WERI-Rb-1 (cell line): Measurements from ENCODE around the gene SIAH3.

ENCODE experiments used
- DNase-seq: peaks from one replicate; pipeline ENCODE4 v3.0.0-alpha.2; 2020
- H3K27ac ChIP-seq: fragments of 250-450 bp; sonication (Bioruptor Pico); 2 replicates; pipeline ENCODE4 v1.5.1; 2020; ENCODE audit warnings: mild to moderate bottlenecking, moderate library complexity
- H3K27me3 ChIP-seq: fragments of 250-450 bp; sonication (Bioruptor Pico); 2 replicates; pipeline ENCODE4 v1.5.1; 2021; ENCODE audit warnings: mild to moderate bottlenecking, low read depth, moderate library complexity; ENCODE audit not compliant: insufficient read depth, severe bottlenecking
- H3K36me3 ChIP-seq: fragments of 250-450 bp; sonication (Bioruptor Pico); 2 replicates; pipeline ENCODE4 v1.5.1; 2020; ENCODE audit warnings: mild to moderate bottlenecking, moderate library complexity
- H3K4me3 ChIP-seq: 2 replicates; pipeline ENCODE4 v1.5.1; 2011; ENCODE audit warnings: low read depth, mild to moderate bottlenecking, control low read depth, low read length
- H3K9me3 ChIP-seq: fragments of 250-450 bp; sonication (Bioruptor Pico); 2 replicates; pipeline ENCODE4 v1.5.1; 2021; ENCODE audit warnings: mild to moderate bottlenecking, moderate library complexity; ENCODE audit not compliant: severe bottlenecking
- CTCF ChIP-seq: IDR thresholded peaks from 2 replicates; pipeline ENCODE4 v1.5.1; 2011; ENCODE audit warnings: low read depth, mild to moderate bottlenecking, control low read depth, inconsistent platforms, low read length

The SIAH3 gene

GRCh38 chr13:45838171-45838745, 13.3 kb downstream of the SIAH3 start:
- DNase-seq, result no peak

GRCh38 chr13:45837111-45837510, 14.4 kb downstream of the SIAH3 start:
- Histone ChIP-seq H3K27ac (no peak overlapping the region), H3K27me3 (no peaks in the 10 kb centered on the region), H3K9me3 (no peaks in the 10 kb centered on the region), H3K4me3 (no peak overlapping the region), H3K36me3 (no peaks in the 10 kb centered on the region)
- TF ChIP-seq CTCF, result no peak
- DNase-seq, result no peak

More at GRCh38 chr13:45838171-45838745, 13.3 kb downstream of the SIAH3 start:
- Histone ChIP-seq H3K36me3 (no peaks in the 10 kb centered on the region), H3K9me3 (no peaks in the 10 kb centered on the region), H3K27ac (no peak overlapping the region), H3K27me3 (no peaks in the 10 kb centered on the region), H3K4me3 (no peak overlapping the region)
- no peak for TF ChIP-seq CTCF

GRCh38 chr13:45834411-45834994, 17.1 kb downstream of the SIAH3 start:
- H3K27ac ChIP-seq, result no peak overlapping the region
- no peak overlapping the region for H3K4me3 ChIP-seq
- no peaks in the 10 kb centered on the region for H3K27me3 ChIP-seq
- no peaks in the 10 kb centered on the region for H3K36me3 ChIP-seq
- DNase-seq, result no peak
- H3K9me3 ChIP-seq, result no peaks in the 10 kb centered on the region
- no peak for TF ChIP-seq CTCF

- no peak for TF ChIP-seq CTCF
- H3K27ac ChIP-seq, result no peak overlapping the region
- no peaks in the 10 kb centered on the region for H3K27me3 ChIP-seq
- no peak overlapping the region for H3K4me3 ChIP-seq
- no peak for DNase-seq
- no peaks in the 10 kb centered on the region for H3K36me3 ChIP-seq
- H3K9me3 ChIP-seq, result no peaks in the 10 kb centered on the region
Observed at GRCh38 chr13:45833663-45834375, 17.7 kb downstream of the SIAH3 start.

GRCh38 chr13:45833242-45833641, 18.3 kb downstream of the SIAH3 start:
- no peaks in the 10 kb centered on the region for H3K9me3 ChIP-seq
- no peak for DNase-seq
- H3K4me3 ChIP-seq, result no peak overlapping the region
- no peak for TF ChIP-seq CTCF
- H3K27me3 ChIP-seq, result no peaks in the 10 kb centered on the region
- no peaks in the 10 kb centered on the region for H3K36me3 ChIP-seq
- no peak overlapping the region for H3K27ac ChIP-seq
